Measurements from ENCODE around the gene TAF4.

The TAF4 gene

DNA sequence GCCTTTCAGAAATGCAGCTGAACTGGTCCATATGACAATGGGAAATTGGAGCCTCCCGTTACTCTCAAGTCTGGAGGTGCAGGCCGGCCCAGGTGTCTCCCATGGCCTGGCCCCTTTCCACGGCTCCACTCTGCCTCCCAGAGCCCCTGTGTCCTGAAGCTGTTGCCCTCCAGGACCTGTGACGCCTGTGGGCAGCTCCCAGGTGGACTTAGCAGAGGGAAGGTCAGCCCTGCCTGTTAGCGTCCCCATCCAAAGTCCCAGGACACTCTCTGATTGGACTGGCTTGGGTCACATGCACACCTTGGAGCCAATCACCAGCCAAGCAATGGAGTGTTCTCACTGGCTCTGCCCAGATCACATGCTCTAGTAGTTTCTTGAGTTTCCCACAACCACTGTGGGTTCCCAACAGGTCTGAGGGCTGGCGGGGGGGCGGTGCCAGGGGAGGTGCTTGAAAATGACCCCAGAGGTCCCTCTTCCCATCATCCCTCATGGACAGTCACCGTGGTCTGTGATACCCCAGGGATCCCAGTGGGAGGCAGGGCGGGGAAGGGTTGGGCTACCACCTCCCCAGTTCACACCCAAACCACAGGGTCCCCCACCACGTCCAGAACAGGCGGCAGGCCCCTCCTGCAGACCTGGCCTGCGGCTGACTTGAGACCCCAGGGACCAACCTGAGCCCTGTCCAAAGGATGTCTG, 135.6 kb downstream of the TAF4 start:
- no peak for DNase-seq (ENCODE audit: low read depth in 2 of 2)
- H3K4me3 ChIP-seq (replicated peaks in 1 of 2; ENCODE audit: low read depth in 2 of 2, low read length in 2 of 2), result no peak overlapping the region
- TF ChIP-seq, protein P1, sequence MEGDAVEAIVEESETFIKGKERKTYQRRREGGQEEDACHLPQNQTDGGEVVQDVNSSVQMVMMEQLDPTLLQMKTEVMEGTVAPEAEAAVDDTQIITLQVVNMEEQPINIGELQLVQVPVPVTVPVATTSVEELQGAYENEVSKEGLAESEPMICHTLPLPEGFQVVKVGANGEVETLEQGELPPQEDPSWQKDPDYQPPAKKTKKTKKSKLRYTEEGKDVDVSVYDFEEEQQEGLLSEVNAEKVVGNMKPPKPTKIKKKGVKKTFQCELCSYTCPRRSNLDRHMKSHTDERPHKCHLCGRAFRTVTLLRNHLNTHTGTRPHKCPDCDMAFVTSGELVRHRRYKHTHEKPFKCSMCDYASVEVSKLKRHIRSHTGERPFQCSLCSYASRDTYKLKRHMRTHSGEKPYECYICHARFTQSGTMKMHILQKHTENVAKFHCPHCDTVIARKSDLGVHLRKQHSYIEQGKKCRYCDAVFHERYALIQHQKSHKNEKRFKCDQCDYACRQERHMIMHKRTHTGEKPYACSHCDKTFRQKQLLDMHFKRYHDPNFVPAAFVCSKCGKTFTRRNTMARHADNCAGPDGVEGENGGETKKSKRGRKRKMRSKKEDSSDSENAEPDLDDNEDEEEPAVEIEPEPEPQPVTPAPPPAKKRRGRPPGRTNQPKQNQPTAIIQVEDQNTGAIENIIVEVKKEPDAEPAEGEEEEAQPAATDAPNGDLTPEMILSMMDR (IDR thresholded peaks at IDR 0.05; ENCODE audit: low read depth, low read length), result no peak

DNA sequence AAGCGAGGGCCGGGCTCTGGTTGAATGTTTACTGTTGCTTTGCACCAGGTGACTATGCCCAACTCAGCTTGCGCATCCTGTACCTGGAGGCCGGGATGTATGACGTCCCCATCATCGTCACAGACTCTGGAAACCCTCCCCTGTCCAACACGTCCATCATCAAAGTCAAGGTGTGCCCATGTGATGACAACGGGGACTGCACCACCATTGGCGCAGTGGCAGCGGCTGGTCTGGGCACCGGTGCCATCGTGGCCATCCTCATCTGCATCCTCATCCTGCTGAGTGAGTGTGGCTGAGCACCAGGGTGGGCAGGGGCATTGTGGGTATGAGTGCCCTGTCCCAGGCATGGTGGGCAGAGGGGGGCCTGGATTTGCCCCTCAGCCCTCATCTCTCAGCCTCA, 136.1 kb downstream of the TAF4 start:
- H3K4me3 ChIP-seq (replicated peaks in 1 of 2; ENCODE audit: low read depth in 2 of 2, low read length in 2 of 2), result no peak overlapping the region
- DNase-seq (ENCODE audit: low read depth in 2 of 2), result no peak
- TF ChIP-seq, protein P1 (IDR thresholded peaks at IDR 0.05; ENCODE audit: low read depth, low read length), result no peak

DNA sequence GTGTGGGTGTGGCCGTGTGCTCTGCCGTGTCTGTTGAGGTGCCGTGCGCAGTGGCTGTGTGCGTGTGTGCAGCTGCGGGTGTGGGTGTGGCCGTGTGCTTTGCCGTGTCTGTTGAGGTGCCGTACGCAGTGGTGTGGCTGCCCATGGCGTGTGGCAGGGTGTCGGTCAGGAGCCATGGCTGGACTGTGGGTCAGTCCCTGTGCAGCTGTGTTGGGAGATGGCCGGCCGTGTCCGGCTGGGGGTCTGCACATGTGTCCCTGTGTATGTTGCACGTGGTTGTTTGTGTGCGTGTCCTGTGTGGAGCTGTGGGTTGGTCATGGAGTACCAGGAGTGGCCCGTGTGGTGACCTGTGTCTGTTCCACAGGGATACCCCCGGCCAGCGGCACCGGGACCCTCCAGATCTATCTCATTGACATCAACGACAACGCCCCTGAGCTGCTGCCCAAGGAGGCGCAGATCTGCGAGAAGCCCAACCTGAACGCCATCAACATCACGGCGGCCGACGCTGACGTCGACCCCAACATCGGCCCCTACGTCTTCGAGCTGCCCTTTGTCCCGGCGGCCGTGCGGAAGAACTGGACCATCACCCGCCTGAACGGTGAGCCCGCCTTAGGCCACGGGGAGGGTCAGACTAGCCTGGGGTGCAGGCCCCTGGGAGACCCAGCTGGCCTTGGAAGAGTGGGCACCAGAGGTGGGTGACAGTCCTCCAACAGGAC, 137.7 kb downstream of the TAF4 start:
- TF ChIP-seq, protein P1 (IDR thresholded peaks at IDR 0.05; ENCODE audit: low read depth, low read length), result no peak
- H3K4me3 ChIP-seq (replicated peaks in 1 of 2; ENCODE audit: low read depth in 2 of 2, low read length in 2 of 2), result no peak overlapping the region
- DNase-seq (ENCODE audit: low read depth in 2 of 2), result no peak

DNA sequence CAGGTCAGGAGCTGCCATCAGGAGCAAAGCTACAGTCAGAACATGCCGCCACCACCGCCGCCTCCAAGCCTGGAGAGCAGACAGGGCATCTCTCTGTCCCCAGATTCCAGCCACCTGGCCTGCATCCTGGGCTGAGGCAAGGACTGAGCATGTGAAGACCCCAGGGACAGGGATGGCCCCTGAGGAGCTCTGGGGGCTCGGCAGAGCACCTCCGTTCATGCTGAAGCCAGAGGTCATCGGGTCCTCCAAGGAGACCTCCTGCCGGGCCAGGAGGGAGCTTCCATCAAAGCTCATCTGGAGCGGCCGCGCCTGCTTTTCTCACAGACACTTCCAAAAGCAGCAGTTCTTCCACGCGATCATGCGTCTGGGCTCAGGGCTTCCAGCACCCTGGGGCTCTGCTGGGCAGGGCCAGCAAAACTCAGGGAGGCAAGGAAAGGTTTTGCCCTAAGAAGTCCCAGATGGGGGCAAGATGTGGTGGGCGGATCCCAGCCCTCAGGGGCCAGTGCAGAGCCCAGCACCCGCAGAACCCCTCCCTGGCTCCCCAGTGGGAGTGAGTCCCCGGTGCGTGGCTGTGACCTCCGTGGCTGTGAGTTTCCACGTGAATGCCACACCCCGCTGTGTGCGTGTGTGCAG, 138.4 kb downstream of the TAF4 start:
- DNase-seq (ENCODE audit: low read depth in 2 of 2), result no peak
- TF ChIP-seq, protein P1 (IDR thresholded peaks at IDR 0.05; ENCODE audit: low read depth, low read length), result no peak

DNA sequence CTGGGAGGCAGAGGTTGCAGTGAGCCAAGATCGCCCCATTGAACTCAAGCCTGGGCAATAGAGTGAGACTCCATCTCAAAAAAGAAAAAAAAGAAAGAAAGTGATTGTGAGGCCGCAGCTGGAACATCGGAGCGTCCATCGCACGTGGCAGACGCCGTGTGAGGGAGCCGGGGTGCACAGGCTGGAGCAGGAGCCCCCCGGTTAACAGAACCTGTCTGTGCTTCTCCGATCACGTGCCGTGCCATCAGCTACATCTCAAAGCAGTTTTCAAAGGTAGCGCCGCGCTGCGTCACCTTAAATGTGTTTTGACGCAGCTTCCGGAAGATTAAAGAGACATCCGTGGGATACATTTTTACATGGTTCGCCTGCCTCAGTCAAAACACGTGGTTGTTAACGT, 138.9 kb downstream of the TAF4 start:
- TF ChIP-seq, protein P1 (IDR thresholded peaks at IDR 0.05; ENCODE audit: low read depth, low read length), result no peak
- no peak overlapping the region for H3K4me3 ChIP-seq (replicated peaks in 1 of 2; ENCODE audit: low read depth in 2 of 2, low read length in 2 of 2)
- no peak for DNase-seq (ENCODE audit: low read depth in 2 of 2)

More for the DNA sequence above, 138.4 kb downstream of the TAF4 start:
- H3K4me3 ChIP-seq (replicated peaks in 1 of 2; ENCODE audit: low read depth in 2 of 2, low read length in 2 of 2), result no peak overlapping the region

DNA sequence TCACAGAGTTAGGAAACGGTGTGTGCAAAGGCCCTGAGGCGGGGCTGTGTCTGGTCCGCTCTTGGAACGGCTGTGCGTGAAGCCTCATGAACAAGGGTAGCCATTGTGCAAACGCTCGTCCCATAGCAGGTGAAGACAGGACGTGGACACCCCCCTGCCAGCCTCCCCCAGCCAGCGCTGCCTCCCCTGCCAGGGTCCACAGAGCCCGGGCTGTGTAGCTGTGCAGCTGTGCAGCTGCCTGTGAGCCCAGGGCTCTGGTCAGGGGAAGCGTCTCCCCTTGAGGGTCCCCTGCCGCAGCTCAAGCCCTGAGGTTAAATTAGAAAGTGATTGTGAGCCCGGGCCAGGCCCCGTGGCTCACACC, 139.4 kb downstream of the TAF4 start:
- DNase-seq (ENCODE audit: low read depth in 2 of 2), result no peak
- no peak overlapping the region for H3K4me3 ChIP-seq (replicated peaks in 1 of 2; ENCODE audit: low read depth in 2 of 2, low read length in 2 of 2)
- TF ChIP-seq, protein P1 (IDR thresholded peaks at IDR 0.05; ENCODE audit: low read depth, low read length), result no peak

Measured in cardiac fibroblast (primary cell).